ENCODE measurements around the gene ARHGEF2. TPM values are rescaled to one million over a fixed set of nuclear protein-coding genes. Genes with fewer than 3 reads are reported as not detected.
A peak's percentile ranks its signal among the peaks of the same experiment; 100 is the strongest.

Gene ARHGEF2
- total RNA-seq, 1 donor, result 137 TPM

- no peak for TF ChIP-seq CTCF (IDR thresholded peaks at IDR 0.05; ENCODE audit: insufficient read depth, low read depth, low read length)
- no peak overlapping the region for H3K4me3 ChIP-seq (ENCODE audit: low read depth, low read length)
- no peak for DNase-seq (ENCODE audit: low read depth)
Observed at GRCh38 chr1:155971910-155972809, 6.2 kb downstream of the ARHGEF2 start.

- no peak for TF ChIP-seq CTCF (IDR thresholded peaks at IDR 0.05; ENCODE audit: insufficient read depth, low read depth, low read length)
- H3K4me3 ChIP-seq (ENCODE audit: low read depth, low read length), result peak overlapping the region; percentile 14
- peak; percentile 85 for DNase-seq (ENCODE audit: low read depth)
Observed at GRCh38 chr1:155970531-155971167, 7.7 kb downstream of the ARHGEF2 start.

GRCh38 chr1:155969377-155969791 is 9.0 kb downstream of the ARHGEF2 start:
- DNase-seq (ENCODE audit: low read depth), result no peak
- TF ChIP-seq CTCF (IDR thresholded peaks at IDR 0.05; ENCODE audit: insufficient read depth, low read depth, low read length), result no peak
- no peak overlapping the region for H3K4me3 ChIP-seq (ENCODE audit: low read depth, low read length)

GRCh38 chr1:155968670-155969069 is 9.7 kb downstream of the ARHGEF2 start:
- H3K4me3 ChIP-seq (ENCODE audit: low read depth, low read length), result no peak overlapping the region
- no peak for TF ChIP-seq CTCF (IDR thresholded peaks at IDR 0.05; ENCODE audit: insufficient read depth, low read depth, low read length)
- DNase-seq (ENCODE audit: low read depth), result peak; percentile 80

- DNase-seq (ENCODE audit: low read depth), result no peak
- peak overlapping the region; percentile 3 for H3K4me3 ChIP-seq (ENCODE audit: low read depth, low read length)
- no peak for TF ChIP-seq CTCF (IDR thresholded peaks at IDR 0.05; ENCODE audit: insufficient read depth, low read depth, low read length)
Observed at GRCh38 chr1:155968051-155968400, 10.3 kb downstream of the ARHGEF2 start.

- DNase-seq (ENCODE audit: low read depth), result no peak
- no peak for TF ChIP-seq CTCF (IDR thresholded peaks at IDR 0.05; ENCODE audit: insufficient read depth, low read depth, low read length)
- no peak overlapping the region for H3K4me3 ChIP-seq (ENCODE audit: low read depth, low read length)
Observed at GRCh38 chr1:155967341-155968050, 10.9 kb downstream of the ARHGEF2 start.
